Memory B cell (primary cell): ENCODE measurements around the gene EPHX1.
"Not testable (repeated sequence)": the region's sequence is repeated elsewhere in the genome, so short reads cannot be mapped to it uniquely, and the experiment has no call there.

Experiments
- ATAC-seq: fragments of 150-1000 bp; cut with Tn5 transposase; 2 replicates; pipeline ENCODE4 v1.10.0; 2021; ENCODE audit warnings: low read depth, mild to moderate bottlenecking, moderate library complexity
- DNase-seq, 2 donors: peaks; one replicate each; pipeline ENCODE4 v3.0.0; 2022; ENCODE audit warnings: low spot score in 2 of 2
- H3K27ac Mint-ChIP-seq: one replicate; pipeline ENCODE4 v1.8.0; 2022; ENCODE audit warnings: mild to moderate bottlenecking, moderate library complexity, mixed read lengths
- H3K27me3 Mint-ChIP-seq: one replicate; pipeline ENCODE4 v1.8.0; 2022; ENCODE audit warnings: mixed read lengths
- H3K36me3 Mint-ChIP-seq: one replicate; pipeline ENCODE4 v1.8.0; 2022; ENCODE audit warnings: mild to moderate bottlenecking, mixed read lengths
- H3K4me1 Mint-ChIP-seq: one replicate; pipeline ENCODE4 v1.8.0; 2022; ENCODE audit warnings: mixed read lengths
- H3K4me3 Mint-ChIP-seq: one replicate; pipeline ENCODE4 v1.8.0; 2022; ENCODE audit warnings: mild to moderate bottlenecking, moderate library complexity, mixed read lengths
- H3K9me3 Mint-ChIP-seq: one replicate; pipeline ENCODE4 v1.8.0; 2022; ENCODE audit warnings: mixed read lengths

The EPHX1 gene

DNA sequence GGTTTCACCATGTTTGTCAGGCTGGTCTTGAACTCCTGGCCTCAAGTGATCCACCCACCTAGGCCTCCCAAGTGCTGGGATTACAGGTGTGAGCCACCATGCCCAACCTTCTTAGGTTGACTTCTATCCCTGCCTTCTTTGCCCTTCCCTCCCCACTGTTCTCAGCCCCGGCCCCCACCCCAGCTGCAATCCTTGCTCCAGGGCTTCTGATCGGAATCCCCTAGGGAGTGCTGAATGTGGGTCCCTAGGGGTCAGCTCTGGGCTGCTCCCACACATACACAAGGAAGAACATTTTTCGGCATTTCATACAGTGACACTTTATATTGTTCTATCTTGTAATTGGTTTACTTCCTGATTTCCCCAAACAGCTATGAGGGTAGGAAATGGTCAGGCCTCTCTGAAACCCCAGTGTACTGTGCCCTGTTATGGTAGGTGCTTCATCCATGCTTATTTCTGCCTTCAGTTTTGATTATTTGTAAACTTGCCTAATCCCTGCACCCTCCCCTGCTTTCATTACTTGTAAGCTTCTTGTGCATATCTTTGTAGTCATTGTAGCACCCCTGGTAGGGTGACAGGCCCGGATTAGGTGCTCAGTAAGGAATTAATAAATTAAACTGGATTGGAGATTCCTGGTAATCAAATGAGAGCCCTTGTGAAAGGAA lies 38.1 kb upstream of the EPHX1 start:
- Mint-ChIP-seq H3K27ac (no peak overlapping the region), H3K4me3 (no peak overlapping the region), H3K27me3 (peaks cover 3% of the 10 kb centered on the region), H3K36me3 (no peaks in the 10 kb centered on the region), H3K9me3 (no peaks in the 10 kb centered on the region), H3K4me1 (no peaks in the 10 kb centered on the region)
- DNase-seq, result no peak
- no peak for ATAC-seq

DNA sequence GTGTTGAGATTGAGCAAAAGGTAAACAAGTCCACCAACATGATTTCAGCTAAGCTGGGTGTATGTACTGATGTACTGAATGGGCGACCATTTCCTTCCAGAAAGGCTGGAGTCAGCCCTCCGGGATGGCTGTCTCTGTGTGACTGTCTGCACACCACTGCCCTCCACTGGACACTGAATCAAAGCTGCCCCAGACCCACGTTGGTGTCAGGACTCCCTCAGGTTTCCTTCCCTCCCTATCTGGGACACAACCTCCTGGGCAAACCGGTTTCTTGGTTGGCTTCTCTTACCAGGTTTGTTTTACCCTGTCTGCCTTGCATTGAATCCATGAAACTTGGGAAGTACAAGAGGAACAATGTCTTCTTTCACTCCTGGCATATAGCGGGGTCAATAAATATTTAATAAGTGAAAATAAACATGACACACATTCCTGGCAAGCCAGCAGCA lies 37.6 kb upstream of the EPHX1 start:
- no peak overlapping the region for H3K4me3 Mint-ChIP-seq
- H3K4me1 Mint-ChIP-seq, result no peaks in the 10 kb centered on the region
- H3K27me3 Mint-ChIP-seq, result peaks cover 2% of the 10 kb centered on the region
- no peak overlapping the region for H3K27ac Mint-ChIP-seq
- DNase-seq (peak in 1 of 2 donors; percentile 11), ATAC-seq (peak; percentile 58)
- H3K36me3 Mint-ChIP-seq, result no peaks in the 10 kb centered on the region
- H3K9me3 Mint-ChIP-seq, result no peaks in the 10 kb centered on the region

DNA sequence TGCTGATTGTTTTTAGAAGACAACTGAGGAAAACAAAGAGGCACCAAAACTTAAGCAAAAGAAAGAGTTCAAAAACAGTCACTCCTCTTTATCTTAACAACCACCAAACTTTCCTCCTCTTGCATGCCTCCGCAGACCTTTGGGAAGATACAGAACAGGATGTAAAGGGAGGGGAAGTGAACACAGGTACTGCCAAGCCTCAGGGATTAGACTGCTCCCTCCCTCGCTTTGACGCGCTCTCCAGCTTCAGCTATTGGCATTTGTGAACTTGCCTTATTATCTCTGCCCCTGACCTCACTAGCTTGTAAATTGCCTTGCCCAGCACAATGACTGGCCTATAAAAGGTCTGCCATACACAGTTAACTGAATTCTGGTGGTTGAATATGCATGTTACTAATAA lies 37.1 kb upstream of the EPHX1 start:
- Mint-ChIP-seq H3K27me3 (peaks cover 2% of the 10 kb centered on the region), H3K36me3 (no peaks in the 10 kb centered on the region), H3K4me3 (no peak overlapping the region), H3K27ac (no peak overlapping the region), H3K9me3 (no peaks in the 10 kb centered on the region), H3K4me1 (no peaks in the 10 kb centered on the region)
- DNase-seq, result no peak
- ATAC-seq, result no peak

DNA sequence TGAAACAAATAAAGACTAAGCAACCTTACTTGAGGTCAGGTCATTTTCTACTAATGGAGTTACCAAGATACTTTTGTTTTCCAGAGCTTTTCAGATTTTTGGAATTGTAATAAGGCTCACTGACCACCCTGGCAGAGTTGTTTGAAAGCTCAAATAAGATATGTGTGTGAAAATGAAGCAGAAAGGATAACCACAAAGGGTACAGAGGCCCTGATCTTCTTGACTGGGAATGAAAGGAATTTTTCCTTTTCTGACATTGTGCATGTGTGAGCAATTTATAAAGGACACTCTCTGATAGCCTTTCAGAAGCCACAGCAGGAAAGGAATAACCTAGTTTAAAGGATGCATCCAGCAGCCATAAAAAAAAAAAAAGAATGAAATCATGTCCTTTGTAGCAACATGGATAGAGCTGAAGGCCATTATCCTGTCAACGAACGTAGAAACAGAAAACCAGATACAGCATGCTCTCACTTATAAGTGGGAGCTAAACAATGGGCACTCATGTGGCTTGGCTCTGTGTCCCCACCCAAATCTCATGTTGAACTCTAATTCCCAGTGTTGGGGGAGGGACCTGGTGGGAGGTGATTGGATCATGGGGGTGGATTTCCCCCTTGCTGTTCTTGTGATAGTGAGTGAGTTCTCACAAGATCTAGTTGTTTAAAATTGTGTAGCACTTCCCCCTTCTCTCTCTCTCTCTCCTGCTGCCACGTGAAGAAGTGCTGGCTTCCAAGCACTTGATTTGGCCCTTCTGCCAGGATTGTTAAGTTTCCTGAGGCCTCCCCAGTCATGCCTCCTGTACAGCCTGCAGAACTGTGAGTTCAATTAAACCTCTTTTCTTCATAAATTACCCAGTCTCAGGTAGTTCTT lies 35.4 kb upstream of the EPHX1 start:
- DNase-seq (no peak), ATAC-seq (no peak)
- H3K4me1 Mint-ChIP-seq, result no peaks in the 10 kb centered on the region
- H3K4me3 Mint-ChIP-seq, result no peak overlapping the region
- no peaks in the 10 kb centered on the region for H3K9me3 Mint-ChIP-seq
- H3K27me3 Mint-ChIP-seq, result peaks cover 1% of the 10 kb centered on the region
- no peak overlapping the region for H3K27ac Mint-ChIP-seq
- H3K36me3 Mint-ChIP-seq, result no peaks in the 10 kb centered on the region

DNA sequence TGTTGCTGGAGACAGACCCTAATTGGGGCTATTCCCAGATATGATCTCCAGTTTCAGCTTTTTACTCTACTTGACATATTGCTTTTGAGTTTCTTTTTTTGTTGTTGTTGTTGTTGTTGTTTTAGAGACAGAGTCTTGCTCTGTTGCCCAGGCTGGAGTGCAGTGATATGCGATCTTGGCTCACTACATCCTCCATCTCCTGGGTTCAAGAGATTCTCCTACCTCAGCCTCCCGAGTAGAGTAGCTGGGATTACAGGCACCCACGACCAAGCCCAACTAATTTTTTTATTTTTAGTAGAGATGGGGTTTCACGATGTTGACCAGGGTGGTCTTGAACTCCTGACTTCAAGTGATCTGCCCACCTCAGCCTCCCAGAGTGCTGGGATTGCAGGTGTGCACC lies 33.6 kb upstream of the EPHX1 start:
- Mint-ChIP-seq H3K9me3 (no peaks in the 10 kb centered on the region), H3K27ac (no peak overlapping the region), H3K27me3 (no peaks in the 10 kb centered on the region), H3K4me3 (no peak overlapping the region), H3K4me1 (peaks cover 7% of the 10 kb centered on the region), H3K36me3 (peaks cover 8% of the 10 kb centered on the region)
- DNase-seq (no peak), ATAC-seq (no peak)

DNA sequence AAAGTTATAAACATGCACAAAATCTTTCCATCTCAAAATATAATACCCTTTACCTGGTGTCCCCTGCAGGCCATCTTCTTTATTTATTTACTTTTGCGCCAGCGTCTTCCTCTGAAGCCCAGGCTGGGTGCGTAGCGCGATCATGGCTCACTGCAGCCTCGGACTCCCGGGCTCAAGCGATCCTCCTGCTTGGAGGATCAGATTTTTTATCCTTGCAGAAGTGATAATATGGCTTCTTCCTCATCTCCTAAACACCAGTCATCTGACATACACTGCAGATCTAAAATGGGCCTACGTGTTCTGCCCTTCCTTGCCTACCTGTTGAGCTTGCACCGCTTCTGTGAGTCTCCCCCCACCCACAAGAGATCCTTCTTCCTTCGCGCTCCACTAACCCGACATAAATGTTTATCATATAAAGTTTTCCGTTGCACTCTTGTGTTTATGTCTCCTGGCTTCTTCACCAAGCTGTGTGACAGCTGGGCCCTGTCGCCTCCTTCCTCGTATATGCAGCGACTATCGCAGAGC lies 32.8 kb upstream of the EPHX1 start:
- DNase-seq, result no peak
- peaks cover 9% of the 10 kb centered on the region for H3K4me1 Mint-ChIP-seq
- H3K27ac Mint-ChIP-seq, result no peak overlapping the region
- no peaks in the 10 kb centered on the region for H3K9me3 Mint-ChIP-seq
- H3K36me3 Mint-ChIP-seq, result peaks cover 8% of the 10 kb centered on the region
- no peak overlapping the region for H3K4me3 Mint-ChIP-seq
- H3K27me3 Mint-ChIP-seq, result no peaks in the 10 kb centered on the region
- peak; percentile 1 for ATAC-seq

DNA sequence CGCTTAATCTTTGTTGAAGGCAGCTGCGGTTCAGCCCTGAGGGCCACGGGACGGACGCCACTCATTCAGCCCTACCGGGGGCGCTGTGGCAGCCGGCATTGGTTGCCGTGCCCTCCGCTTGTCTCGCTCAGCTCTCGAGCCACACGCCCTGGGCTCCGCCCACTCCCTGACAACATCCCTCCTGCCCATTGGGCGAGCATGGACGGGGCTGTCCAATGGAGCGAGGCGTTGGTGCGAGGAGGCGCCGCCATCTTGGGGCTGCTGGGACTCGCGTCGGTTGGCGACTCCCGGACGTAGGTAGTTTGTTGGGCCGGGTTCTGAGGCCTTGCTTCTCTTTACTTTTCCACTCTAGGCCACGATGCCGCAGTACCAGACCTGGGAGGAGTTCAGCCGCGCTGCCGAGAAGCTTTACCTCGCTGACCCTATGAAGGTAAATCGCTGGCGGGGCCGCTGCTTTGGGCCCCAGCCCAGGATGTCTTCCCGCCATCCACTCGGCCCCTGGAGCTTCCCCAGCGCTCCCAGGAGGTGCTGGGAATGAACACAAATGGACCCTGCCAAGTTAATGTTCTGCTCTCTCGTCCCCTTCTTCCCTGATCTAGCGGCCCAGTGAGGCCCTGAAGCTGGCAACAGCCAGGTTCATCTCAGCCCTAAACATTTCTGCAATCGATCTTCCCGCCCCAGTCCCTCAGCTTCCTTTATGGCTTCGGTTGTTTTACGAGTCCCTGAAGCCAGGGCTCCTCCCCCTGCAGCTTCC lies 32.2 kb upstream of the EPHX1 start, which contains the start of gene SRP9:
TSS of gene SRP9 (plus strand) at position 244 of the 754 bp plus-strand sequence. CDS start at position 359, 115 bp downstream.
- DNase-seq (peak; percentile 95 to 98), ATAC-seq (peak; percentile 94)
- no peak within 1 kb of the TSS for H3K4me3 Mint-ChIP-seq
- no peak within 1 kb of the TSS for H3K27ac Mint-ChIP-seq
- H3K4me1 Mint-ChIP-seq, result peaks cover 15% of the 10 kb centered on the region
- no peaks in the 10 kb centered on the region for H3K27me3 Mint-ChIP-seq
- peaks cover 13% of the 10 kb centered on the region for H3K36me3 Mint-ChIP-seq
- H3K9me3 Mint-ChIP-seq, result no peaks in the 10 kb centered on the region

DNA sequence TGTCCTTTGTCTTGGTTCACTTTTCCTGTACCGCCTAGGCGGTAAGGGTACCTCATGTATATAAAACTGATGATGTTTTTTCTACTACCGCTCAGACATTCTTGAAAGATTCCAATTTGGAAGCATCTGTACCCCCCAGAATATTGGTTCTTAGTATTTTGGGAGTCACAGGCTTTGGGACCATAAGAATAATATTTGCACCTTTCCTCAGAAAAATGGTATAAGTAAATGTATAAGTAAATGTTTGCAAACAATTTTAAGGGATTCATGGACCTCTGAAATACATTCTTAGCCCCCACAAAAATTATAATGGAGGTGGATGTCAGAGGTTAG lies 31.6 kb upstream of the EPHX1 start:
- DNase-seq (no peak), ATAC-seq (no peak)
- Mint-ChIP-seq H3K4me3 (no peak overlapping the region), H3K27me3 (no peaks in the 10 kb centered on the region), H3K9me3 (no peaks in the 10 kb centered on the region), H3K27ac (no peak overlapping the region), H3K4me1 (peaks cover 16% of the 10 kb centered on the region), H3K36me3 (peaks cover 14% of the 10 kb centered on the region)

DNA sequence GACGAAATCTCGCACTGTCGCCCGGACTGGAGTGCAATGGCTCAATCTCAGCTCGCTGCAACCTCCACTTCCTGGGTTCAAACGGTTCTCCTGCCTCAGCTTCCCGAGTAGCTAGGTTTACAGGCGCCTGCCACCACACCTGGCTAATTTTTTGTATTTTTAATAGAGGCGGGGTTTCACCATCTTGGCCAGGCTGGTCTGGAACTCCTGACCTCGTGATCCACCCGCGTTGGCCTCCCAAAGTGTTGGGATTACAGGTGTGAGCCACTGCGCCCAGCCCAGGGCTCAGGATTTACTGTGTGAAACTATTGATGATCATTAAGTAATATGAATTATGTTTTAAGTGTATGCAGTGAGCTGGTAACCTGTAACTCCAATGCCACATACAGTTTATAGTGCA lies 30.8 kb upstream of the EPHX1 start:
- Mint-ChIP-seq H3K36me3 (peaks cover 16% of the 10 kb centered on the region), H3K4me3 (peak overlapping the region; percentile 57), H3K4me1 (peaks cover 21% of the 10 kb centered on the region)
- not testable (repeated sequence) for DNase-seq, H3K27me3 Mint-ChIP-seq, H3K27ac Mint-ChIP-seq, H3K9me3 Mint-ChIP-seq, ATAC-seq

DNA sequence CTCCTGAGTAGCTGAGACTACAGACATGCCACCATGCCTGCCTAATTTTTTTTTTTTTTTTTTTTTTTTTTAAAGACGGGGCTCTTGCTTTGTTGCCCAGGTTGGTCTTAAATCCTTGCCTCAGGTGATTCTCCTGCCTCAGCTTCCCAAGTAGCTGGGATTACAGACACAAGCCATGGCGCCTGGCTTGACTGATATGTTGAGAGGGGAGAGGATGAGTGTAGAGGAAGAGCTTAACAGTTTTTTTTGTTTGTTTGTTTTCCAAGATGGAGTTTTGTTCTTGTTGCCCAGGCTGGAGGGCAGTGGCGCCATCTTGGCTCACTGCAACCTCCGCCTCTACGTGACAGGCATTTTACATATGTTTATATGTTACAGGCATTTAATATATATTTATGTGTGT lies 29.8 kb upstream of the EPHX1 start:
- no peak overlapping the region for H3K27ac Mint-ChIP-seq
- H3K27me3 Mint-ChIP-seq, result no peaks in the 10 kb centered on the region
- peaks cover 16% of the 10 kb centered on the region for H3K36me3 Mint-ChIP-seq
- no peaks in the 10 kb centered on the region for H3K9me3 Mint-ChIP-seq
- no peak overlapping the region for H3K4me3 Mint-ChIP-seq
- peaks cover 21% of the 10 kb centered on the region for H3K4me1 Mint-ChIP-seq
- ATAC-seq, result no peak
- no peak for DNase-seq

DNA sequence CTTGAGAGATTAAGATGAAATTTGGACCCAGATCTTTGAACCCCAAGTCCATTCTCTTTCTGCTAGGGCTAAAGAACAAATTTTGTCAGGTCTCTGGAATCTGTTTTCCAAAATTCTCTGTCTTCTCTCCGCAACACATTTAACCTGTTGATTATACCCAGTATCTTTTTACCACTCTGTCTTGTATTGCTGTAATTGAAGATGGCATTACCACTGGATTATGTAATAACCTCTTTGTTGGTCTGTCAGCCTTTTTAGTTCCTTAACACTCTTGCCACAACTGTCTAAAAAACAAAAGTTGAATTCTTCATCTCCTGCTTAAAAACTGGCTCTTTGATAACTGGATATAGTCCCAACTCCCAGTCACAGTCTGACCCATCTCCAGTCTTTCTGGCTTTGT lies 29.3 kb upstream of the EPHX1 start:
- DNase-seq (no peak), ATAC-seq (no peak)
- peaks cover 18% of the 10 kb centered on the region for H3K36me3 Mint-ChIP-seq
- H3K27ac Mint-ChIP-seq, result peak overlapping the region; percentile 78
- H3K4me3 Mint-ChIP-seq, result peak overlapping the region; percentile 43
- peaks cover 21% of the 10 kb centered on the region for H3K4me1 Mint-ChIP-seq
- no peaks in the 10 kb centered on the region for H3K9me3 Mint-ChIP-seq
- no peaks in the 10 kb centered on the region for H3K27me3 Mint-ChIP-seq

DNA sequence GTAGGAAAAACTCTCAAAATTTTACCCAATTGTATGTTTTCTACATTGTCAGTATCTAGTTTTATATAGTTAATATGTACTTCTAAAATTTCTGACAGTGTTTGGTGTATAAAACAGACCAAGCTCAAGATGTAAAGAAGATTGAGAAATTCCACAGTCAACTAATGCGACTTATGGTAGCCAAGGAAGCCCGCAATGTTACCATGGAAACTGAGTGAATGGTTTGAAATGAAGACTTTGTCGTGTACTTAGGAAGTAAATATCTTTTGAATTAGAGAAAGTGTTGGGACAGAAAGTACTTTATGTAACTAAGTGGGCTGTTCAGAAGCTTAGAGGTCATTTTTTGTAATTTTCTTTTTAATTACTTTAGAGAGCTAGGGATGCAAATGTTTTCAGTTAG lies 20.8 kb upstream of the EPHX1 start:
- H3K4me1 Mint-ChIP-seq, H3K4me3 Mint-ChIP-seq, DNase-seq, H3K9me3 Mint-ChIP-seq, H3K27me3 Mint-ChIP-seq, H3K27ac Mint-ChIP-seq, ATAC-seq: not testable (repeated sequence)
- H3K36me3 Mint-ChIP-seq, result peaks cover 46% of the 10 kb centered on the region

DNA sequence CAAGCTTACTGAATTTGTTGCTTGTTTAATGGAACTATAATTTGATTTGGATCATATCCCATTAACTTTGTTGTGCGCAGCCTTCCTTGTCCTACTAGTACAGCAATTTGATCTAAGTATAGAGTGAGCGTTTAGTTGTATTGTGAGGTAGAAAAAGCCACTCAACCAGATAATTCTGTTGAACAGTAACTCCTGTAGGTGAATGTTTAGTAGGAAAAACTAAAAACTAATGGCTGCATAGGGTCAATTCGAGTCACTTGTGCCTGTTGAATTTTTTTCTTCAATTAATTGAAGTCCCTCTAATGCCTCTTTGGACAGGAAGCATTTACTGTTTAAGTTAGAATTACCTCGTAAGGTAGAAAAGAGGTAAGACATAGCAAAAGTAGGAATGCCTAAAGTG lies 15.0 kb upstream of the EPHX1 start:
- ATAC-seq (no peak), DNase-seq (no peak)
- Mint-ChIP-seq H3K27ac (no peak overlapping the region), H3K36me3 (peaks cover 39% of the 10 kb centered on the region), H3K9me3 (peaks cover 2% of the 10 kb centered on the region), H3K4me1 (no peaks in the 10 kb centered on the region), H3K4me3 (no peak overlapping the region), H3K27me3 (no peaks in the 10 kb centered on the region)

DNA sequence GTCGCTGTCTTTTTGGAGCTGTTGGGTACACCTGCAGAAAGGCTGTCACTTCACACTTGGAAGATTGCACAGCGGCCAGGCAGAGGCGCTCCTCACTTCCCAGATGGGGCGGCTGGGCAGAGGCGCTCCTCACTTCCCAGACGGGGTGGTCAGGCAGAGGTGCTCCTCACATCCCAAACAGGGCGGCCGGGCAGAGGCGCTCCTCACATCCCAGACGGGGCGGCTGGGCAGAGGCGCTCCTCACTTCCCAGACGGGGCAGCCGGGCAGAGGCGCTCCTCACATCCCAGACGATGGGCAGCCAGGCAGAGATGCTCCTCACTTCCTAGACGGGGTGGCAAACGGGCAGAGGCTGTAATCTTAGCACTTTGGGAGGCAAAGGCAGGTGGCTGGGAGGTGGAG lies 13.8 kb upstream of the EPHX1 start:
- H3K9me3 Mint-ChIP-seq, H3K4me3 Mint-ChIP-seq, H3K27ac Mint-ChIP-seq, ATAC-seq, DNase-seq, H3K27me3 Mint-ChIP-seq, H3K4me1 Mint-ChIP-seq: not testable (repeated sequence)
- peaks cover 32% of the 10 kb centered on the region for H3K36me3 Mint-ChIP-seq
